ENCODE measurements around the gene PRKG1.

Gene PRKG1

GRCh38 chr10:51783941-51784340 is 709.7 kb downstream of the PRKG1 start:
- Histone ChIP-seq H3K9me3 (ENCODE audit: insufficient read depth, low read length, severe bottlenecking) (no peaks in the 10 kb centered on the region), H3K4me3 (ENCODE audit: low read depth in 1 of 2, low read length in 2 of 2) (no peak overlapping the region), H3K79me2 (ENCODE audit: insufficient read depth, low read length) (no peaks in the 10 kb centered on the region), H2AFZ (ENCODE audit: low read depth, low read length) (no peak overlapping the region), H3K4me2 (ENCODE audit: insufficient read depth, low read length) (no peak overlapping the region), H3K9ac (ENCODE audit: low read depth, low read length) (no peak overlapping the region), H3K27ac (ENCODE audit: low read length) (no peak overlapping the region), H3K27me3 (ENCODE audit: insufficient read depth, low read length, poor library complexity) (no peaks in the 10 kb centered on the region), H3K36me3 (ENCODE audit: insufficient read depth, low read length) (no peaks in the 10 kb centered on the region), H3K4me1 (ENCODE audit: insufficient read depth, low read length) (no peaks in the 10 kb centered on the region), H4K20me1 (ENCODE audit: insufficient read depth, low read length) (no peaks in the 10 kb centered on the region)
- ATAC-seq (ENCODE audit: insufficient read depth, low read depth) (no peak), DNase-seq (no peak)
- no peak for TF ChIP-seq CTCF (IDR thresholded peaks at IDR 0.05; ENCODE audit: borderline replicate concordance, extremely low read depth, low read length, poor library complexity, severe bottlenecking)
- no peak for TF ChIP-seq EZH2 (IDR thresholded peaks at IDR 0.05; ENCODE audit: borderline replicate concordance, low read depth, low read length, severe bottlenecking)

GRCh38 chr10:51786016-51786683 is 711.9 kb downstream of the PRKG1 start:
- Histone ChIP-seq H3K79me2 (ENCODE audit: insufficient read depth, low read length) (no peaks in the 10 kb centered on the region), H3K4me1 (ENCODE audit: insufficient read depth, low read length) (no peaks in the 10 kb centered on the region), H2AFZ (ENCODE audit: low read depth, low read length) (no peak overlapping the region), H3K4me2 (ENCODE audit: insufficient read depth, low read length) (no peak overlapping the region), H3K27ac (ENCODE audit: low read length) (no peak overlapping the region), H3K9me3 (ENCODE audit: insufficient read depth, low read length, severe bottlenecking) (no peaks in the 10 kb centered on the region), H3K27me3 (ENCODE audit: insufficient read depth, low read length, poor library complexity) (no peaks in the 10 kb centered on the region), H3K4me3 (ENCODE audit: low read depth in 1 of 2, low read length in 2 of 2) (no peak overlapping the region), H3K36me3 (ENCODE audit: insufficient read depth, low read length) (no peaks in the 10 kb centered on the region), H3K9ac (ENCODE audit: low read depth, low read length) (no peak overlapping the region), H4K20me1 (ENCODE audit: insufficient read depth, low read length) (no peaks in the 10 kb centered on the region)
- ATAC-seq (ENCODE audit: insufficient read depth, low read depth) (no peak), DNase-seq (no peak)
- no peak for TF ChIP-seq EZH2 (IDR thresholded peaks at IDR 0.05; ENCODE audit: borderline replicate concordance, low read depth, low read length, severe bottlenecking)
- TF ChIP-seq CTCF (IDR thresholded peaks at IDR 0.05; ENCODE audit: borderline replicate concordance, extremely low read depth, low read length, poor library complexity, severe bottlenecking) = no peak

- Histone ChIP-seq H3K9ac (ENCODE audit: low read depth, low read length) (no peak overlapping the region), H4K20me1 (ENCODE audit: insufficient read depth, low read length) (no peaks in the 10 kb centered on the region), H3K36me3 (ENCODE audit: insufficient read depth, low read length) (no peaks in the 10 kb centered on the region), H2AFZ (ENCODE audit: low read depth, low read length) (no peak overlapping the region), H3K4me2 (ENCODE audit: insufficient read depth, low read length) (no peak overlapping the region), H3K4me1 (ENCODE audit: insufficient read depth, low read length) (no peaks in the 10 kb centered on the region), H3K9me3 (ENCODE audit: insufficient read depth, low read length, severe bottlenecking) (peaks cover 4% of the 10 kb centered on the region), H3K4me3 (ENCODE audit: low read depth in 1 of 2, low read length in 2 of 2) (no peak overlapping the region), H3K27ac (ENCODE audit: low read length) (no peak overlapping the region), H3K79me2 (ENCODE audit: insufficient read depth, low read length) (no peaks in the 10 kb centered on the region), H3K27me3 (ENCODE audit: insufficient read depth, low read length, poor library complexity) (no peaks in the 10 kb centered on the region)
- TF ChIP-seq CTCF (IDR thresholded peaks at IDR 0.05; ENCODE audit: borderline replicate concordance, extremely low read depth, low read length, poor library complexity, severe bottlenecking) (no peak), EZH2 (IDR thresholded peaks at IDR 0.05; ENCODE audit: borderline replicate concordance, low read depth, low read length, severe bottlenecking) (no peak)
- DNase-seq (no peak), ATAC-seq (ENCODE audit: insufficient read depth, low read depth) (no peak)
These were observed 712.4 kb downstream of the PRKG1 start for GRCh38 chr10:51786684-51787035.
